Heart right ventricle (tissue), 16 donors: ENCODE data around the gene CETN1. TPM values are rescaled to one million over a fixed set of nuclear protein-coding genes. Genes with fewer than 3 reads are reported as not detected.

Experiments
- ATAC-seq, 8 donors: fragments of 200-7000 bp; cut with Tn5 transposase; one replicate each; pipeline ENCODE4 v1.9.1; 2020; ENCODE audit warnings: mild to moderate bottlenecking in 8 of 8, moderate library complexity in 8 of 8, moderate number of reproducible peaks in 1 of 8
- DNase-seq, 2 donors: peaks; one replicate each; pipeline ENCODE4 v3.0.0-alpha.2; 2020
- H3K27ac ChIP-seq, 10 donors: fragments of 200-600 bp; sonication (generic) in 2 of 10; one replicate each; pipeline versions ENCODE4 v1.5.0 to v1.8.0; 2020 to 2022; ENCODE audit warnings: mild to moderate bottlenecking in 3 of 10
- H3K27me3 ChIP-seq, 7 donors: fragments of 200-600 bp; one replicate each; pipeline ENCODE4 v1.8.0; 2021 to 2022; ENCODE audit warnings: mild to moderate bottlenecking in 2 of 7
- H3K36me3 ChIP-seq, 9 donors: fragments of 200-600 bp; sonication (generic) in 1 of 9; one replicate each; pipeline versions ENCODE4 v1.5.0 to v1.8.0; 2020 to 2022; ENCODE audit warnings: mild to moderate bottlenecking in 2 of 9
- H3K4me1 ChIP-seq, 9 donors: fragments of 200-600 bp; sonication (generic) in 1 of 9; one replicate each; pipeline versions ENCODE4 v1.5.0 to v1.8.0; 2020 to 2022; ENCODE audit warnings: mild to moderate bottlenecking in 4 of 9
- H3K4me3 ChIP-seq, 10 donors: fragments of 200-600 bp; sonication (generic) in 2 of 10; one replicate each; pipeline versions ENCODE4 v1.5.0 to v1.8.0; 2020 to 2022; ENCODE audit warnings: mild to moderate bottlenecking in 7 of 10, moderate library complexity in 2 of 10
- H3K9me3 ChIP-seq, 11 donors: fragments of 200-600 bp in 10 of 11; sonication (generic) in 2 of 11; one replicate each; pipeline versions ENCODE4 v1.5.0 to v1.8.0; 2013 to 2022; ENCODE audit warnings: mild to moderate bottlenecking in 2 of 11, control low read depth in 1 of 11, moderate library complexity in 1 of 11
- CTCF ChIP-seq, 9 donors: fragments of 200-600 bp; sonication (generic) in 2 of 9; IDR thresholded peaks; one replicate each; pipeline versions ENCODE4 v1.5.0 to v1.8.0; 2021 to 2022; ENCODE audit warnings: antibody characterized with exemption in 9 of 9, mild to moderate bottlenecking in 5 of 9, moderate library complexity in 1 of 9
- intact Hi-C, 10 donors: fragments of 100-400 bp; cut with DNase I; formaldehyde crosslinking; loops; one replicate each; pipeline versions ENCODE4 v1.11.1 to v1.14.2; 2022
- polyA plus RNA-seq, 2 donors: library from polyadenylated mRNA; stranded (reverse); fragments of 200-250 nt; gene quantifications; one replicate each; pipeline ENCODE4 v1.2.3, GENCODE V29; 2013
- total RNA-seq, 10 donors: library from RNA; stranded (reverse); fragmentation: NEBNext Ultra II Directional in 3 of 10; extraction: Animal tissue kit (Norgen Biotek cat#: 25700) in 3 of 10; gene quantifications; one replicate each; pipeline versions ENCODE4 v1.2.1 to v1.2.4, GENCODE V29; 2021 to 2023
- donor health status: Arrhythmogenic right ventricular cardiomyopathy.
- donor health status: ischemic (EF 13 %, LVEDD 7.1; RV severe dilation, severe dysfunction).
- donor health status: healthy with polysubstance abuse.
- donor health status: DM: no; HTN: yes; CAD: no.
- donor health status: DM: no; HTN: no; CAD: no.
- donor health status: ischemic (EF 25% LVEDD 6.9; RV normal size, moderate dysfunction).
- donor health status: ischemic (EF 25% LVEDD 5.7; RV mildly dilated, moderate dysfunction).
- donor health status: healthy.
- donor health status: DM: yes; HTN: yes; CAD: no.
- donor health status: Ischemic cardiomyopathy.
- donor health status: ischemic (EF 35%, LVEDD 5.7; RV mildly dilated, moderate dysfunction).
- donor health status: nonischemic (EF 11% LVEDD 7.7; RV severe dilation, severe dysfunction).
- donor health status: DM: yes; HTN: yes; CAD: no.
- donor health status: PGD.
- donor health status: ischemic (EF 29% LVEDD 5.4; RV normal size, mild dysfunction).
- donor health status: nonischemic (EF 23%, LVEDD 6.1; RV moderate dilation, normal function).

CETN1 gene
- total and polyA plus RNA-seq, 12 donors, result not detected

GRCh38 chr18:631560-631959 lies 51.4 kb downstream of the CETN1 start:
- TF ChIP-seq CTCF (IDR thresholded peaks at IDR 0.05), result no peak
- no peaks in the 10 kb centered on the region for H3K4me1 ChIP-seq
- H3K27me3 ChIP-seq, result peaks cover 0 to 8% (median 0%) of the 10 kb centered on the region in 7 donors

More at GRCh38 chr18:631560-631959, 51.4 kb downstream of the CETN1 start:
- Histone ChIP-seq H3K4me3 (no peak overlapping the region), H3K9me3 (no peaks in the 10 kb centered on the region), H3K36me3 (no peaks in the 10 kb centered on the region), H3K27ac (no peak overlapping the region)
- intact Hi-C loops, result no loop called here
- DNase-seq, result no peak
- ATAC-seq, result no peak

Other genes starting within 250 kb of the CETN1 start
- gene COLEC12, start 79.7 kb upstream of the CETN1 start, total RNA-seq, result 10 to 100 TPM in 2 of 10 donors, 1 to 10 TPM in 8; 5.3 to 15.4 (median 6.9) TPM
- 1 to 10 TPM; 2.8 to 3.1 TPM for gene COLEC12, start 79.7 kb upstream of the CETN1 start, polyA plus RNA-seq
- gene CLUL1, start 16.6 kb downstream of the CETN1 start, total RNA-seq, result not detected
- not detected for gene CLUL1, start 16.6 kb downstream of the CETN1 start, polyA plus RNA-seq
- 10 to 100 TPM in 1 of 10 donors, 1 to 10 TPM in 8, under 1 TPM in 1; 0.91 to 16.7 (median 2.2) TPM for gene TYMS, start 77.3 kb downstream of the CETN1 start, total RNA-seq
- gene TYMS, start 77.3 kb downstream of the CETN1 start, polyA plus RNA-seq, result 1 to 10 TPM in 1 of 2 donors, under 1 TPM in 1; 0.80 to 1.0 TPM
- 10 to 100 TPM; 15.0 to 46.9 (median 23.3) TPM for gene ENOSF1, start 132.2 kb downstream of the CETN1 start, total RNA-seq
- gene ENOSF1, start 132.2 kb downstream of the CETN1 start, polyA plus RNA-seq, result 10 to 100 TPM; 10.5 to 68.3 TPM
- 10 to 100 TPM; 17.4 to 31.5 (median 22.6) TPM for gene YES1, start 231.9 kb downstream of the CETN1 start, total RNA-seq
- 10 to 100 TPM; 10.3 to 13.4 TPM for gene YES1, start 231.9 kb downstream of the CETN1 start, polyA plus RNA-seq